IPS-18c (cell line): ENCODE results near the gene CASZ1.

Source experiments
- H3K4me3 ChIP-seq: 2 replicates; pipeline ENCODE4 v1.7.0; 2013; ENCODE audit warnings: low read depth, mild to moderate bottlenecking, low read length, moderate library complexity; ENCODE audit not compliant: insufficient read depth
- H3K9me3 ChIP-seq: one replicate; pipeline ENCODE4 v1.6.1; 2013; ENCODE audit warnings: mild to moderate bottlenecking, low read length, moderate library complexity; ENCODE audit not compliant: control insufficient read depth, insufficient read depth

CASZ1 gene

DNA sequence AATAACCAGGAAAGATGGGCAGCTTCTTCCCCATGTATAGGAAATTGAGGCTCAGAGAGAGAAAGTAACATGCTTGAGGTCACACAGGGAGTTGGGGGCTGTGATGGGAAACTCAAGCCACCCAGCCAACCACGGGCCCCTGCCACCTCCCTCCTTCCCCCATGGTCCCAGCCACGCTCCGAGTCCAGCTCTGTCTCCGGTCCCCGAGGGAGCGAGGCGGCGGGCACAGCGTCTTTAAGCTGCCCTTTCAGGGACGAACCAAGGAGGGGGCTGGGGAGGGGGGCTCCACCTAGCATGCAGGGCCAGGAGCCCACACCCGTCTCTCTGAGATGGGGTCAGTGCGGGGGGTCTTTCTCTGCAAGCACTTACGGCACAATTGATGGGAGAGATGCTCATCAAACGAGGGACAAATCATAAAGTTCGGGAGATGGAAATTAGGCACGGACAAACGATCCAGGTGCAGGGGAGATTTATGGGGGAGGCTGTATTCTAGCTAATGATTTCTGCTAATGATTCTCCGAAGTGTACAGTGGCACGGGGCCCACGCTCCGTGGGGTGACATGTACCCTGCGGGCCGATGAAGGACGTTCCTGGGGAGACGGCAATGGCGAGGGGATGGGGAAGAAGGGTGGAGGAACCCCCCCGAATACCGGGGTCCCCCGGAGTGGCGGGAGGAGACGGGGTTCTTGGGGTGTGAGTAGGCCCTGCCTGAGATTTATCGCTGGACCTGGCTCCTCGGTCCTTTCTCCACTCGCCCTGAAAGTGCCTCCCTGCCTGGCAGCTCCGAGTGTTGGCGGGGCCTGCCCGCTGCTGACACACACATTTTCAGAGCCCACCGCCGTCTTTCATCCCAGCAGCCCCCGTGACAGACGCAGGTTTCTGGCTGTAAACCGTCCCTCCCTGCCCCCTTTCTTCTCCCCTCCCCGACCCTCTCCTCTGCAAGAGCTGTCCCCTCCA, 31.2 kb upstream of the CASZ1 start:
- Histone ChIP-seq H3K4me3 (no peak overlapping the region), H3K9me3 (no peaks in the 10 kb centered on the region)

- H3K9me3 ChIP-seq = no peaks in the 10 kb centered on the region
Observed at GRCh38 chr1:10825592-10825991, 29.1 kb upstream of the CASZ1 start.

DNA sequence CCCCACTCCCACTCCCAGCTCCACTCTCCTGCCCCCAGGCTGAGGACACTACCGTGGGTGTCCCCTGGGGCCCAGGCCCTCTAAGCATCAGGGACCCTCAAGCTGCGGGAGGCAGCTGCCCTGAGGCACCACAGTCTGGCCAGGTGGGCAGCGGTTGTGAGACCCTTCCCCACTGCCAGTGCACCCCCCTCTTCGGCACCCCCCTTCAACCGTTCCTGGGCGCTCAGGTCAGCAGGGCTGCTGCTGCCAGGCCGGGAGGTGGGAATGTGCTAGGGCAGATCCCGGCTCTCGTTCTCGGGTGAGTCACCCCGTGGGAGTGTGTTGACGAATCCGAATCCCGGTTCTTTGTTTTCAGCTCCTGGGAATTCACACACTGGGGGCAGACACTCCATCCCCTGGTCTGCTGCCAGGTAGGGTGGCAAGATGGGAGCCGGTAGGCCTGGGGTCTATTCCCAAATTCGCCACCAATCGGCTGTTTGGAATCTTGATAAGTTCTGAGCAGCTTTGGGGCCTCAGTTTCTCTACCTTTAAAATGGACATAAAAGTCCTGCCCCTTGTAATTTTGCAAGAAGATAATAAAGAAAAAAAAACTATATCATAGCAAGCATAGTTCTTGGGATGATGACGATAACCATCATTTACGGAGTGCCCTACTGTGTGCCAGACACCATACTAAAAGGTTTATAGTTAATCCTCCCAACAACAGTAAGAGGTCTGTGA, 28.5 kb upstream of the CASZ1 start:
- H3K9me3 ChIP-seq = no peaks in the 10 kb centered on the region
- no peak overlapping the region for H3K4me3 ChIP-seq

More at GRCh38 chr1:10825592-10825991, 29.1 kb upstream of the CASZ1 start:
- H3K4me3 ChIP-seq = no peak overlapping the region

- no peak overlapping the region for H3K4me3 ChIP-seq
Observed at GRCh38 chr1:10823000-10823401, 26.6 kb upstream of the CASZ1 start.

GRCh38 chr1:10821388-10821787, 24.9 kb upstream of the CASZ1 start:
- H3K9me3 ChIP-seq = no peaks in the 10 kb centered on the region

More at GRCh38 chr1:10823000-10823401, 26.6 kb upstream of the CASZ1 start:
- H3K9me3 ChIP-seq = no peaks in the 10 kb centered on the region

DNA sequence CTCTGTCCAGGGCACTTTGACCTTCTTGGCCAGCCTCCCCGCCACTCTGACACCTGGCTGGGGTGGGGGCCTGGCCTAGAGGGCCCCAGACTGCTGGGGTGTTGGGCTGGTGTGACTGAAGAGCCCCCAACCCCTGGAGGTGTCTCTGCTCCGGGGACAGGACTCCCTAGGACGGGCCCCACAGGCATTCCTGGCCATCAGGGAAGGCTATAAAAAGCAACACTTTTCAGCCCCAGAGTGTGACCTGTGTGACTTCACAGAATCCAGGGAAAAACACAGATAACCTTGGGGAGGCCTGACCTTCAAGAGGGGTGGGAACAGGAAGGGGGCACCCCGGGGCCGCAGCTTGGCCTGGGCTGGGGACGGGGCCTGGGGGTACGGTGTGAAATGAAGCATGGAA, 24.0 kb upstream of the CASZ1 start:
- no peaks in the 10 kb centered on the region for H3K9me3 ChIP-seq

More at GRCh38 chr1:10821388-10821787, 24.9 kb upstream of the CASZ1 start:
- H3K4me3 ChIP-seq = no peak overlapping the region

DNA sequence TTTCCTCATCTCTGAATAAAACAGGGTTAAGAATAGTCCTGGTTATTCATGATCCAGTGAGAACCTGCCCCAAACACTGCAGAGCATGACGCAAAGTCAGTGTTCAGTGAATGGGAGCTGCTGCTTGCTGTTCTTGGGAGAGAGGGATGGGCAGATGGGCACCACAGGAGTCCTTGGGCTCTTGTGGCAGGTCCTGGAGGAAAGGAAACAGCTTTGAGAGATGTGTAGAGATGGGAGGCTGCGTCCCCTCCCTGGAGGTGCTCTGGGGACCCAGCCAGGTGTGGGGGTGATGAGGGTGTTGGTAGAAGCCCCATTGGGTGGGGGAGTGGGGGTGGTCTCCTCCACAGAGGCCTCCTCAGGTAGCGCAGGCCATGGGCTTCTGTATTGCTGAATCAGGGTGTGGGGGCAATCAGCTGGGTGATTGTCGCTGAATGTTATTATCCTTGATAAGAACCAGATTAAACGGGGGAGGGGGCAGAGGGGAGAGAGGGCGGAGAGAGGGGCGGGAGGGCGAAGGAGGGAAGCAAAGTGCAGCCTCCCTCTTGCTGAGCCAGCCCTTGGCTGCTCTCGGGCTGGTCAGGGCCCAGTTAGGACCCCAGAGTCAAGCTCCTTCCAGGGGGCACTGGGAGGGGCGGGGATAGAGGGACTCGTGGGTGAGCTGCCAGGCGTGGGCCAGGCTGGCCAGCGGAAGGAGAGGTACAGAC, 22.9 kb upstream of the CASZ1 start:
- Histone ChIP-seq H3K4me3 (no peak overlapping the region), H3K9me3 (no peaks in the 10 kb centered on the region)

More for the DNA sequence above, 24.0 kb upstream of the CASZ1 start:
- no peak overlapping the region for H3K4me3 ChIP-seq

- H3K4me3 ChIP-seq = no peak overlapping the region
Observed at GRCh38 chr1:10818262-10819197, 22.1 kb upstream of the CASZ1 start.

DNA sequence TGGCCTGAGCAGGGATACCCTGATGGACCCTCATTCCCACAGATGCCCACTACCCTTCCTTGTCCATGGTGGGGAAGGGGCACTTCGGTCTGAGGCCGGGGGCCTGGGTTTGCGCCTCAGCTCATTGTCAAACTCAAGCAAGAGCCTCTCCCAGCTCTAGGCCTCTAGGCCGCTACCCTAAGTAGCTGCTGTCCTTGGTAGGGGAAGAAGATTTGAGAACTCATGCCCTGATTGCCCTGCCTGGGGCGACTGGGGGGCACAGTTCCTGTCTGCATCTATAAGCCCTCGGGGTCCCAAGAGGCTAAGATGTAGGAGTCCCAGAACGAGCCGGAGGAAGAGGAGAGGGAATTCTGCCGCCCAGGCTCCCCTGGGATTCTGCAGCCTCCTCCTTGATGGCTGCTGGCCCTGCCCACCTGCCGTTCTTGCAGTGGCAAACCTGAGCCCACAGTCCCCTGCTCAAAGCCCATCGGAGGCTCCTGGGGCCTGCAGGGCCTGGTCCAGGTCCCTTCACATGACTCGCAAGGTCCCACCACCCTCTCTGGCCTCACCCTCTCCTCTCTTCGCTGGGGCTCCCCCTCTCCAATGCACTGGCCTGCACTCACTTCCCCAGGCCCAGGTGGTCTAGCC, 20.4 kb upstream of the CASZ1 start:
- no peaks in the 10 kb centered on the region for H3K9me3 ChIP-seq

More at GRCh38 chr1:10818262-10819197, 22.1 kb upstream of the CASZ1 start:
- no peaks in the 10 kb centered on the region for H3K9me3 ChIP-seq

DNA sequence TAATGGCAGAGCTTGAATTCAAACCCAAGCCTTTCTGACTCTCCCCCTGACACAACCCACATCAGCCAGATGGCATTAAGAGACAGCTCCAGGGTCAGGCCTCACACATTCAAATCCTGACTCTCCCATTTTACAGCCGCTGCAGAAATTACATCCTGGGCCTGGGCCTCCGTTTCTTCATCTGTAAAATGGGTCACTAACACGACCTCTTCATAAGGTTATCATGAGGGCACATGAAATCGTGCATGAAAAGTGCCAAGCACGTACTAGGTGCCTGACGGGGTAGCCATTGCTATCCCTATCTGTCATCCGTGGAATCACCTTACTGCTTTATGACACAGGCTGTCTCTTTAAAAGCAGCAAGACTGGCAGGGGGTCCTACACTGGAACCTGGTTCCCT, 19.8 kb upstream of the CASZ1 start:
- Histone ChIP-seq H3K9me3 (no peaks in the 10 kb centered on the region), H3K4me3 (no peak overlapping the region)

More for the DNA sequence above, 20.4 kb upstream of the CASZ1 start:
- no peak overlapping the region for H3K4me3 ChIP-seq

- Histone ChIP-seq H3K9me3 (no peaks in the 10 kb centered on the region), H3K4me3 (no peak overlapping the region)
Observed at GRCh38 chr1:10815858-10816195, 19.4 kb upstream of the CASZ1 start.

GRCh38 chr1:10814976-10815857, 18.8 kb upstream of the CASZ1 start:
- Histone ChIP-seq H3K4me3 (no peak overlapping the region), H3K9me3 (no peaks in the 10 kb centered on the region)

DNA sequence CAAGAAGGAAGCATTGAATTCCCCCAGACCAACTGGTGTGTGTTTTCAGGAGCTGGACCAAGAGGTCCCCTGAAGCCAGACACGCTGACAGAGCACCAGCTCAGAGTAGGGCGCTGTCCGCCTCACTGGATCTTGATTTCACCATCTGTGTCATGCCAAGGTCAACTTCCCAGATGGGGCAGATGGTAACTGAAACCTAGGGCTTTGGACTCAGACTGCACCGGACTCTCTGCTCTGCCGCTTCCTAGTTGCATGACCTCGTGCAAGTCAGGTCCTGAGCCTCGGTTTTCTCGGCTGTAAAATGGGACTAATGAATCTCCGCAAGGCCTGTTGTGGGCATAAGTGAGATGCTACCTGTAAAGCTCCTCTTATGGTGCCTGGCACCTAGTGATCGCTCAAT, 17.9 kb upstream of the CASZ1 start:
- Histone ChIP-seq H3K4me3 (no peak overlapping the region), H3K9me3 (no peaks in the 10 kb centered on the region)

DNA sequence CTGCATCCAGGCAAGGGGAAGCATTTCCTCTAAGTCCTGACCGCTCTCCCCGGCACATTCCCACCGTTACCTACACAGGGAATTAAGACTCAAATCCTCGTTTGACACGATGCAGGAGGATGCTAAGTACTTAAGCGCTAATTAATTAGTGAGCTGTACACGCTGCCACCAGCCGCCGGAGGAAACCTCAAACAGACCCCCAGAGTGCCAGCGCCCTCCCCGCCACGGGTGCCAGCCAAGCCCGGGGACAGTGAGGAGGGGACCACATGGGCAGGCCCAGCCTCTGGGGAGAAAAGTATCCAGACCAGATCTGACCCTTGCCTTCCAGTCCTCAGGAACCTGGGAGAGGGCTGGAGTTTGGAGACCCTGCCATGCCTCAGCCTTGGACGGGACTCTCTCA, 17.4 kb upstream of the CASZ1 start:
- Histone ChIP-seq H3K4me3 (no peak overlapping the region), H3K9me3 (no peaks in the 10 kb centered on the region)

DNA sequence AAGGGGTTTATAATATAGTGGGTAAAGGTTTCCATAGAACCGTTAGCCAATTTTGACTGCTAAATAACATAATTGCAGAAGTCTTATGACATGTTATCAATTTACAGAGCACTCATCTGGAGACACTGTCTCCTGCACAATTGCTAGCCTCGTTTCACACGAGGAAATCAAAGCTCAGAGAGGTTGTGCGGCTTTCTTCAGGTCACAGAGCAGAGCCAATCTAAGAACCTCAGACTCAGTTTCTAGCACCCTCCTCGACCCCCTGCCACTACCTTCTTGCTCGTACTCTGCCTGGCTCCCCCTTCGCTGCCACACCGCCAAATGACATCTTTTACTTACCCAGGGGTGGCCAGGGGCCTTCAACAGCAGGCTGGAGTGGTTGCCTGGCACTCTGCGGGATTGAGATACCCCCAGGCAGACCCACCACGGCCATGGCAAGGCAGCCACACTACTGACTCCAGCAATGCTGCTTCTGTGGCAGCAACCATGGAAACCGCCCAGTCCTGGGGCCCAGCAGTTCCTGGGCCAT, 16.0 kb upstream of the CASZ1 start:
- no peak overlapping the region for H3K4me3 ChIP-seq
- no peaks in the 10 kb centered on the region for H3K9me3 ChIP-seq
